Activated T-helper 1 cell treated with anti-CD3 and anti-CD28 coated beads, Interleukin-12 subunit alpha, Interleukin-12 subunit beta, Interleukin-2, Interleukin-4 antibody, amounts not matched to agents 30 ng/mL and 10 ng/mL and 1 ng/mL, durations not matched to agents 14 hours and 24 hours and 36 hours (primary cell): ENCODE results near the gene SPAG16. TPM values are rescaled to one million over a fixed set of nuclear protein-coding genes. Genes with fewer than 3 reads are reported as not detected.

Source experiments
- DNase-seq: peaks from one replicate; pipeline ENCODE4 v3.0.0; 2021; ENCODE audit warnings: low spot score
- H3K27ac Mint-ChIP-seq: one replicate; pipeline ENCODE4 v1.8.0; 2021; ENCODE audit warnings: mild to moderate bottlenecking, mixed read lengths
- H3K27me3 Mint-ChIP-seq: one replicate; pipeline ENCODE4 v1.8.0; 2022; ENCODE audit warnings: mild to moderate bottlenecking, moderate library complexity, mixed read lengths; ENCODE audit not compliant: insufficient read depth
- H3K36me3 Mint-ChIP-seq: one replicate; pipeline ENCODE4 v1.8.0; 2021; ENCODE audit warnings: low read depth, mixed read lengths
- H3K4me1 Mint-ChIP-seq: one replicate; pipeline ENCODE4 v1.8.0; 2021; ENCODE audit warnings: low read depth, mixed read lengths
- H3K4me3 Mint-ChIP-seq: one replicate; pipeline ENCODE4 v1.8.0; 2021; ENCODE audit warnings: mild to moderate bottlenecking, moderate library complexity, mixed read lengths
- H3K9me3 Mint-ChIP-seq: one replicate; pipeline ENCODE4 v1.8.0; 2021; ENCODE audit warnings: mixed read lengths
- intact Hi-C: fragments of 100-400 bp; cut with micrococcal nuclease; formaldehyde crosslinking; loops from one replicate; pipeline ENCODE4 v1.15.1; 2024
- total RNA-seq: library from RNA; stranded (reverse); gene quantifications from 2 replicates; pipeline ENCODE4 v1.2.3, GENCODE V29; 2022

SPAG16 gene
- total RNA-seq, 1 donor from 2014 or later: 7.3 TPM

DNA sequence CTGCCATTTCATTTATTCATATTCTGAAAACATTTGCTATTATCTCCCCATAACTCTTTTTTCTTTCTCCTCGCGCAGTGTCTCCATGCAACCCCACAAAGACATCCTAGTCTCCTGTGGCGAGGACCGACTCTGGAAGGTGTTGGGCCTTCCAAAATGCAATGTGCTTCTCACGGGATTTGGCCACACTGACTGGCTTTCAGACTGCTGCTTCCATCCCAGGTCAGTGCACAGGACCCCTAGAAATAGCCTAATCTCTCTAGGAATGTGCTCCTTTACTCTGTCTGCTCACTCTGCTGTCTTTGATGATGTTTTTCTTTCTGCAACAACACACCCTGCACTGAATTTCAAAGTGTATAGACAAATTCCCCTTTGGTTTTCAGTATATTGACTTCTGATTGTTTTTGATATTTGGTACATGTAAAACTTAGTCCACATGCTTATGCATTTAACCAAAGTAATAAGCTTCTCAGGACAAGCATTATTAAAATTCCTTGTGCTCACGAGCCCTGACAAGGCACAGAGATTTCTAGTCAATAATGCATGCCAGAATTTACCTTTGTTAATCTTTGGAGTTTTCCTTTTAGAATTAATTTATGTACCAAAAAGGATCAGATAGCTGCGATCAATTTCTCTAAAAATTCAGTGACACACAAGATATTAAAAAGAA, 578.3 kb downstream of the SPAG16 start:
- H3K27me3 Mint-ChIP-seq: no peaks in the 10 kb centered on the region
- no peaks in the 10 kb centered on the region for H3K4me1 Mint-ChIP-seq
- no peak for DNase-seq
- H3K4me3 Mint-ChIP-seq: no peak overlapping the region
- no peak overlapping the region for H3K27ac Mint-ChIP-seq
- H3K9me3 Mint-ChIP-seq: no peaks in the 10 kb centered on the region
- intact Hi-C loops: no loop called here
- H3K36me3 Mint-ChIP-seq: no peaks in the 10 kb centered on the region

DNA sequence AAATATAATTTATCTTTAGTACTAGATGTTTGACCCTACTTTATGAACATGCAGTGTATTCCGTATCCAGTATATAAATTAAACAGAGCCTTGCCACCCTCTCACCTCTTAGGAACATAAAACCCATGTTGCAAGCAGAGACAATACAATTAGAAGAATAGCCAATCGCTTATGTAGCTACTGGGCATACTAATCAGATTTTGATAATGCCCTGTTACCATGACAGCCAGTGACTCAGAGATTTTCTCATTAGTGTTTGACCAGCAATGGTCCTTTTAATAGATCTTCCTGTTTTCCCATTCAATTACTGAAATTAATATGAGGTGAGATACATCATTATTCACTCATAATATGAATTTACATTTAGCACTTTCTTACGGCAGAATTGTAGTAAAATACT, 579.3 kb downstream of the SPAG16 start:
- no peaks in the 10 kb centered on the region for H3K36me3 Mint-ChIP-seq
- H3K4me1 Mint-ChIP-seq: no peaks in the 10 kb centered on the region
- DNase-seq: no peak
- no peak overlapping the region for H3K27ac Mint-ChIP-seq
- intact Hi-C loops: no loop called here
- H3K27me3 Mint-ChIP-seq: no peaks in the 10 kb centered on the region
- no peaks in the 10 kb centered on the region for H3K9me3 Mint-ChIP-seq
- H3K4me3 Mint-ChIP-seq: no peak overlapping the region

DNA sequence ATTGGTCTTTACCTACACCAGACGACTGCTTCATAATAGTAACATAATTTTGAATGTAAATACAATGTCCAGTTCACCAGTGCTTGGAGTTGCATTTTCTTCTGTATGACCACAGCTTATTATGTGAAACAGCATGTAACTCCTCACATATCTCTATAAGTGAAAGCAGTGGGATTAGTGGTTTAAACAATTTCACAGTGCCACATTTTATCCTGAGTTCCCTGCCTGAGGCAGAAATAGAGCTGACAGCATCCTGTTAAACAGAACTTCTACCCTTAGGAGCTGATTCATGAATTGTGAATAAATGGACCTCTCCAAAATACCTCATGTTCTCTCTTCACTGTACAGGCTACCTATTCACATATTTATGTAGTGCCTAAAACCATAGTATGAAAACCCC, 584.3 kb downstream of the SPAG16 start:
- Mint-ChIP-seq H3K36me3 (no peaks in the 10 kb centered on the region), H3K9me3 (no peaks in the 10 kb centered on the region), H3K27ac (no peak overlapping the region), H3K4me3 (no peak overlapping the region), H3K27me3 (no peaks in the 10 kb centered on the region), H3K4me1 (no peaks in the 10 kb centered on the region)
- intact Hi-C loops: no loop called here
- no peak for DNase-seq

DNA sequence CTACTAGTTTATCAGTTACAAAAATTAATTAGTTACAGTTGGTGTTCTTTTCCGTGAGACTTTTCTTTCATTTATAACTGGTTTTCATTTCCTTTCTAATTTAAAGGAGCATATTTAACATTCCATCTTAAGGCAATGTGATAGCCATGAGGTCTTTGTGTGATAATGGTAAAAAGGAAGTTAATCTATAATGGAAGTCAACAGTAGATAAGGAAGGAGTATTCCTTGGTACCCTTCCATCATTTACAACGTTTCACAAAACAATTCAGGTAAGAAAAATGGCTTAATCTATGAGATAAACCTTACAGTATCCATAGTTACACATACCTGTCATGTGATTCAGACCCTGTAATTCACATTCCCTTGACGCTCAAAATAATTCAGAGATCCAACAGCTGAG, 601.2 kb downstream of the SPAG16 start:
- H3K9me3 Mint-ChIP-seq: no peaks in the 10 kb centered on the region
- no peak for DNase-seq
- H3K36me3 Mint-ChIP-seq: no peaks in the 10 kb centered on the region
- no peaks in the 10 kb centered on the region for H3K27me3 Mint-ChIP-seq
- intact Hi-C loops: no loop called here
- no peak overlapping the region for H3K4me3 Mint-ChIP-seq
- no peak overlapping the region for H3K27ac Mint-ChIP-seq
- H3K4me1 Mint-ChIP-seq: no peaks in the 10 kb centered on the region

DNA sequence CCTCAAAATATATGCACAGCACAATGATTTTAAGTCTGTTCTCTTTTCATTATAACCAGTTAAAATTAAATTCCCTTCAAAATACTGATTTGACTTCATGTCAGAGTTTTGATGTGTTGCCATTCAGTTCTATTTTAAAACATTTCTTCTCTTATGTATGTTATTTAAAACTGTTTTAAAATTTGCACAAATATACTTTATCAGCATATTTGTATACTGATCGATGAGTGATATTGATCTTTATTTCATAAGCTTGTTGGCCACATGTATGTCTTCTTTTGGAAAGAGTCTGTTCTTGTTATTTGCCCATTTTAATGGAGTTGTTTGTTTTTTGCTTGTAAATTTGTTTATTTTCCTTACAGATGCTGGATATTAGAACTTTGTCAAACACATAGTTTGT, 630.2 kb downstream of the SPAG16 start:
- Mint-ChIP-seq H3K9me3 (peaks cover 3% of the 10 kb centered on the region), H3K27me3 (no peaks in the 10 kb centered on the region), H3K27ac (no peak overlapping the region), H3K36me3 (no peaks in the 10 kb centered on the region), H3K4me3 (no peak overlapping the region), H3K4me1 (no peaks in the 10 kb centered on the region)
- intact Hi-C loops: no loop called here
- DNase-seq: no peak

DNA sequence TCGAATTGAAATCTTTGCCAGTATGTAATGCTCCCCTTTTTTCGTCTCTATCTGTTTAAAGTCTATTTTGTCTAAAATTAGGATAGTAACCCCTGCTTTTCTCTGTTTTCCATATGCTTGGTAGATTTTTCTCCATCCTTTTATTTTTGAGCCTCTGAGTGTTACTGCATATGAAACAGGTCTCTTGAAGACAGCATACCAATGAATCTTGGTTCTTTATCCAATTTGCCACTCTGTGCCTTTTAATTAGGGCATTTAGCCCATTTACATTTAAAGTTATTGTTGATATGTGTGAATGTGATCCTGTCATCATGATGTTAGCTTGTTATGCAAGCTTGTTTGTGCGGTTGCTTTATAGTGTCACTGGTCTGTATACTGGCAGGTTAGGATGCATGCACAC, 635.8 kb downstream of the SPAG16 start:
- H3K27ac Mint-ChIP-seq: no peak overlapping the region
- no peaks in the 10 kb centered on the region for H3K4me1 Mint-ChIP-seq
- DNase-seq: no peak
- H3K36me3 Mint-ChIP-seq: no peaks in the 10 kb centered on the region
- H3K9me3 Mint-ChIP-seq: peaks cover 15% of the 10 kb centered on the region
- no peaks in the 10 kb centered on the region for H3K27me3 Mint-ChIP-seq
- intact Hi-C loops: no loop called here
- no peak overlapping the region for H3K4me3 Mint-ChIP-seq

DNA sequence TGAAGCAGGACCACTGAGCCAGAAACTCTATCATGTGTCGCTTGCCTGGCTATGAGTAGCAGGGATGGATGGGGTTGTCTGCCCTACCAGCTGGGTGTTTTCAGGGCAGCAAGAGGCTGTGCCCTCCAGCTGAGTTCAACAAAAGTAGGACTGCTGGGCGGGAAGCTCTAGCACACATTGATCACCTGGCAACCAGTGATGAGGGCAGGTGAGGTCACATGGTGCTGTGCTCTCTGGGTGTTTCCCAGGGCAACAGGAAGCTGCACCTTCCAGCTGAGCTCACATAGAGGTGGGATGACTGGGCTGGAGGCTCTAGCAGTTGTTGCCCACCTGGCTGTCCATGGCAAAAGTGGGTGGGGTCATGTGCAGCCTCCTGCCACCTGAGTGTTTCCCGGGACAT, 639.3 kb downstream of the SPAG16 start:
- intact Hi-C loops: no loop called here
- no peak for DNase-seq
- Mint-ChIP-seq H3K9me3 (peaks cover 15% of the 10 kb centered on the region), H3K4me3 (no peak overlapping the region), H3K27me3 (no peaks in the 10 kb centered on the region), H3K4me1 (no peaks in the 10 kb centered on the region), H3K27ac (no peak overlapping the region), H3K36me3 (no peaks in the 10 kb centered on the region)

DNA sequence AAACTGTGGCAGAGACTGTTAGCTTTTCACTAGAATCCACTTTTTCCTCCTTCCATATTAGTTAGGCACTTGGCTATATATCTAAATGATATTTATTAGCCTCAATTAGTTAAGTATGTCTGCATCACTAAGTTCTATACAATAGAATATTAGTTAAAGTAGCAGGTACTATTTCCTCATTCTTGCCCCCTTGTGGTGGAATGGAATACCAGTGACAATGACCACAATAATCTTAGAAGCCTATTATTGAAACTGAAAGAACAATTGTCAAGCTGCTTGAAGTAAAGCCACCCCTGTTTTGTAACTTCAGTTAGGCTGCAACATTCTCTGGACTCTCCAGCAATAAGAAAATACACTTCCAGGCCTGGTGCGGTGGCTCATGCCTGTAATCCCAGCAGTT, 650.3 kb downstream of the SPAG16 start:
- H3K9me3 Mint-ChIP-seq: no peaks in the 10 kb centered on the region
- no peak for DNase-seq
- no peaks in the 10 kb centered on the region for H3K4me1 Mint-ChIP-seq
- no peak overlapping the region for H3K4me3 Mint-ChIP-seq
- H3K36me3 Mint-ChIP-seq: no peaks in the 10 kb centered on the region
- H3K27me3 Mint-ChIP-seq: peaks cover 1% of the 10 kb centered on the region
- no peak overlapping the region for H3K27ac Mint-ChIP-seq
- intact Hi-C loops: loop anchor here (1.0 kb wide), 2 partner anchors 683 to 688 kb away; no protein-coding TSS in a partner anchor

DNA sequence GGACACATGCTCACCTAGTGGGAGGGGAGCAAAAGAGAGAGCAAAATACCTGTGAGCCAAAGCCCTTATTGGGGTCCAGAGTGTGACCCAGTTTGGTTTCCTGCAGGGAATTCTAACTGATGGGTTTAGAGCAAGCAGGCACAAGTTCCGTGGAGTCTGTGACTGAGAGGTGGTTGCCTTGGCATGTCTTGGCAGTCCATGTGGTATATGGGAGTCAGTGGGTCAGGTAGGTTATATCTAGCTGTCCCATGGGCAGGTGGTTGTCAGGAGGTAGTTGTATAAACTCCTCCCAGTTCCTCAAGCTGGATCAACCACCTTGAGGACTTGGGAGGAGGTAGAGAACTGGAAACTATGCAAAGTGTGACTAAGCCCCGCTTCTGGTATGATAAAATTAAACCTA, 673.8 kb downstream of the SPAG16 start:
- Mint-ChIP-seq H3K36me3 (no peaks in the 10 kb centered on the region), H3K4me1 (no peaks in the 10 kb centered on the region), H3K27ac (no peak overlapping the region), H3K9me3 (no peaks in the 10 kb centered on the region), H3K27me3 (no peaks in the 10 kb centered on the region), H3K4me3 (no peak overlapping the region)
- DNase-seq: no peak
- intact Hi-C loops: no loop called here

DNA sequence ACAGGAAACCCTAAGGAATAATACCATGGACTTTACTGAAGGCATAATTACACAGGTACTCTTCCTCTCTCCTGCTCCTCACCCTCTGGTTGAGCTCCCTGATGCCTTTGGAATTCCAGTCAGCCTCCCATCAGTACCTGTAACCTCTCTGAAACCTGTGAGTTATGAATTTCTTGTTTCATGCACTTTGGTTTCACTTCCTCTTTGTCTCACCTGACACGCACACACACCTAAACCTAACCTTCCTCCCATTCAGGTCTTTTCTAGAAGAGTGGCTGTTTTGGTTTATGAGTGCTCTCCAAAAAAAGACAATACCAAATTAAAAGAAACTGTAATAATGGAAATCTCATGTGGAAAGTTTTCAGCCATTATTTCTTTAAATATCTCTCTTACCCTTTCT, 675.3 kb downstream of the SPAG16 start:
- Mint-ChIP-seq H3K27me3 (no peaks in the 10 kb centered on the region), H3K36me3 (no peaks in the 10 kb centered on the region), H3K4me1 (no peaks in the 10 kb centered on the region), H3K4me3 (no peak overlapping the region), H3K27ac (no peak overlapping the region), H3K9me3 (no peaks in the 10 kb centered on the region)
- intact Hi-C loops: no loop called here
- DNase-seq: no peak

DNA sequence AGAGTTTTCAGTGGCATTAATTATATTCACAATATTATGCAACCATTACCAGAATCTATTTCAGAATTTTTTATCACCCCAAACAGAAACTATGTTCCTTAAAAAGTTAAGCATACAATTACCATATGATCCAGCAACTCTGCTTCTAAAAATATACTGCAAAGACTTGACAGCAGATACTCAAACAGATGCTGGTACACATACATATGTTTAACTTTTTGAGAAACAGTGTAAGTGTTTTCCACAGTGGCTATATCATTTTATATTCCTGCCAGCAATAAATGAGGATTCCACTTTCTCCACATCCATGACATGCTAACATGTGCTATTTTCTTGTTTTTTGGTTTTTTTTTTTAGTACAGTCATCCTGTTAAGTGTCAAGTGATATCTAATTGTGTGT, 687.3 kb downstream of the SPAG16 start:
- no peaks in the 10 kb centered on the region for H3K4me1 Mint-ChIP-seq
- intact Hi-C loops: no loop called here
- H3K9me3 Mint-ChIP-seq: no peaks in the 10 kb centered on the region
- no peaks in the 10 kb centered on the region for H3K27me3 Mint-ChIP-seq
- no peak overlapping the region for H3K27ac Mint-ChIP-seq
- H3K4me3 Mint-ChIP-seq: no peak overlapping the region
- H3K36me3 Mint-ChIP-seq: no peaks in the 10 kb centered on the region
- DNase-seq: no peak

DNA sequence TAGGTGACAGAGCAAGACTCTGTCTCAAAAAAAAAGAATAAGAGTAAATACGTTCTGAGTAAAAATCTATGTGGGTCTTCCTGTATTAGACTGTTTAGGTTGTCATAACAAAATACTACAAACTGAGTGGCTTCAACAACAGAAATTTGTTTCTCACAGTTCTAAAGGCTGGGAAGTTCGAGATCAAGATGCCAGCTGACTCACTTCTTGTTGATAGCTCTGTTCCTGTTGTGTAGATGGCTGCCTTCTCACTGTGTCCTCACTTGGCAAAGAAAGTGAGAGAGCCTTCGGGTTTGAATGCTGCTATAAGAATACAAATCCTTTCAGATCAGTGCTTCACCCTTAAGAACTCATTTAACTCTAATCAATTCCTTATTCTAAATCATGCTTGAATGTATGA, 696.6 kb downstream of the SPAG16 start:
- no peak overlapping the region for H3K27ac Mint-ChIP-seq

DNA sequence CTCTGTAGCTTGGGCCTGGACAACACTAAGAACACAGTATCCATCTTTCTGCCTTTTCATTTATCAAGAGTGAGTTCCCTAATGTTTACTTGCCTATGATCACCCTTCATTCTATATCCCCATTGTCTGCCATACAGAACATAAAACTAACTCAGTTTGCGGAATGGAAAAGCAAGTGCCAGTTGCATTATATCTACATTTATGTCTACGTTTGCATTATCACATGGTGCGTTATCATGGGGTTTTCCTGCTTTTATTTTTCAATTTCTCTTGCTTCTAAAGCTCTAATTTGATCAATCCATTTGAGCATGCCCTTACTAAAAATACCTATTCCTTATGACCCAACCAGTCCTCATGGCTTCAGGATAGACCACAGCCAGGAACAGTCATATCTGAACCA, 704.9 kb downstream of the SPAG16 start:
- Mint-ChIP-seq H3K4me1 (no peaks in the 10 kb centered on the region), H3K27ac (no peak overlapping the region), H3K4me3 (no peak overlapping the region), H3K36me3 (no peaks in the 10 kb centered on the region), H3K9me3 (no peaks in the 10 kb centered on the region), H3K27me3 (no peaks in the 10 kb centered on the region)
- intact Hi-C loops: no loop called here
- DNase-seq: no peak

More for the DNA sequence above, 696.6 kb downstream of the SPAG16 start:
- Mint-ChIP-seq H3K4me3 (no peak overlapping the region), H3K9me3 (no peaks in the 10 kb centered on the region), H3K36me3 (no peaks in the 10 kb centered on the region), H3K27me3 (no peaks in the 10 kb centered on the region), H3K4me1 (no peaks in the 10 kb centered on the region)
- DNase-seq: no peak
- intact Hi-C loops: no loop called here

DNA sequence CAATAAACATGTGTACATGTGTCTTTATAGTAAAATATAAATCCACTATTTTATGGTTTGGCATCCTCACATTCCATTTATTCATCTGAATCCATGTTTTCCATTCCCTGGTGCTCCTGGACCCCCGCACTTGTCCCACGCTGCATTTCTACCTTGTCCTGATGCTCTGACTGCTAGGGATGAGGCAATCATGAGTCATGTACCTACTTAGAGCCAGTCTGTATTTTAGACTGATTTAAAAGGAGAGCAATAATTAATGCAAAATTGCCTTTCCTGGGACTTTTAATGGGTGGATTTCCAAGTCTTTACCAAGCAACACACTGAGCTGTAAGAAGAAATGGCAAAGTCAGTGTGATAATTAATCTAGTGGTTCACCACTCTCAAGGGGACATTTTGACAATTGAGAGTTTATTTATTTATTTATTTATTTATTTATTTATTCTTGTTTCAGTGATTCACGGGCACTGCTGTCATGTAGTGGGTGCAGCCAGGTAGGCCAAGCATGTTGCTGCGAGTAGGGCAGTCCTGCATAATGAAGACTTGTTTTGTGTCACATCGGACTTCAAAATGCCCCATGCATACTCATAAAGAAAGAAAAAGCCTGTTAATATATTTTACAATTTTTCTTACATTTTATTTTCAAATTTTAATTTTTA, 707.3 kb downstream of the SPAG16 start:
- H3K9me3 Mint-ChIP-seq: no peaks in the 10 kb centered on the region
- no peak overlapping the region for H3K4me3 Mint-ChIP-seq

More for the DNA sequence above, 707.3 kb downstream of the SPAG16 start:
- intact Hi-C loops: no loop called here
- Mint-ChIP-seq H3K27ac (no peak overlapping the region), H3K4me1 (no peaks in the 10 kb centered on the region), H3K36me3 (no peaks in the 10 kb centered on the region), H3K27me3 (no peaks in the 10 kb centered on the region)
- no peak for DNase-seq
